B cell (primary cell): Measurements from ENCODE around the gene SUSD3. TPM values are rescaled to one million over a fixed set of nuclear protein-coding genes. Genes with fewer than 3 reads are reported as not detected.
"Not testable (repeated sequence)": the region's sequence is repeated elsewhere in the genome, so short reads cannot be mapped to it uniquely, and the experiment has no call there.

Source experiments
- ATAC-seq: fragments of 200-7000 bp; cut with Tn5 transposase; one replicate; pipeline ENCODE4 v1.10.0; 2021; ENCODE audit warnings: low read depth, mild to moderate bottlenecking, moderate number of reproducible peaks, moderate library complexity
- CTCF ChIA-PET: fragments of 350-600 bp; sonication (Branson Sonifier 250); formaldehyde crosslinking; loops from one replicate; lab custom pipeline; 2021; ENCODE audit warnings: antibody characterized with exemption, inconsistent platforms; lab: Charles Lee
- POLR2A ChIA-PET: fragments of 350-600 bp; sonication (Branson Sonifier 250); formaldehyde crosslinking; loops from one replicate; lab custom pipeline; 2021; ENCODE audit warnings: antibody characterized with exemption; lab: Charles Lee
- DNase-seq: peaks from one replicate; pipeline ENCODE4 v3.0.0; 2013
- H2AFZ ChIP-seq: 2 replicates; pipeline ENCODE4 v1.6.1; 2012; ENCODE audit warnings: mild to moderate bottlenecking, low read depth, low read length; ENCODE audit not compliant: insufficient read depth, poor library complexity, severe bottlenecking
- H3K27ac ChIP-seq, 2 donors: 1 replicate in 1 of 2; 2 replicates in 1 of 2; pipeline ENCODE4 v1.5.1; 2012 to 2013; ENCODE audit warnings: low read length in 2 of 2, mild to moderate bottlenecking in 2 of 2, moderate library complexity in 1 of 2
- H3K27me3 ChIP-seq, 4 experiments: fragments of 200-600 bp in 1 of 4; sonication (generic) in 1 of 4; replicated peaks in 1 of 4; 1 replicate in 2 of 4; 2 replicates in 2 of 4; pipeline versions ENCODE4 v1.6.1 to v1.7.0; 2013 to 2016; ENCODE audit warnings: low read length in 3 of 4, mild to moderate bottlenecking in 2 of 4, mixed read lengths in 1 of 4, moderate library complexity in 1 of 4; ENCODE audit not compliant: insufficient read depth in 4 of 4, control insufficient read depth in 3 of 4; ENCODE audit errors: control extremely low read depth in 1 of 4
- H3K36me3 ChIP-seq, 2 experiments: replicated peaks in 1 of 2; 1 replicate in 1 of 2; 2 replicates in 1 of 2; pipeline versions ENCODE4 v1.6.1 to v1.7.1; 2013; ENCODE audit warnings: low read length in 1 of 2; ENCODE audit not compliant: insufficient read depth in 2 of 2, control insufficient read depth in 1 of 2; ENCODE audit errors: control extremely low read depth in 1 of 2, extremely low read depth in 1 of 2
- H3K4me1 ChIP-seq, 2 donors: fragments of 200-600 bp in 1 of 2; sonication (generic) in 1 of 2; 1 replicate in 1 of 2; 2 replicates in 1 of 2; pipeline versions ENCODE4 v1.5.1 to v1.6.1; 2013 to 2017; ENCODE audit warnings: low read length in 2 of 2; ENCODE audit not compliant: control insufficient read depth in 2 of 2, insufficient read depth in 2 of 2
- H3K4me2 ChIP-seq: replicated peaks from 2 replicates; pipeline ENCODE3; 2012; ENCODE audit warnings: mild to moderate bottlenecking, low read depth, low read length; ENCODE audit not compliant: poor library complexity, severe bottlenecking
- H3K4me3 ChIP-seq, 5 experiments: fragments of 200-600 bp in 1 of 5; sonication (generic) in 1 of 5; 1 replicate in 3 of 5; 2 replicates in 2 of 5; pipeline versions ENCODE4 v1.5.1 to v1.7.0; 2011 to 2016; ENCODE audit warnings: low read length in 4 of 5, mild to moderate bottlenecking in 4 of 5, low read depth in 2 of 5, control low read depth in 1 of 5, moderate library complexity in 1 of 5; ENCODE audit not compliant: insufficient read depth in 1 of 5; ENCODE audit errors: control extremely low read depth in 1 of 5, extremely low read depth in 1 of 5
- H3K79me2 ChIP-seq: fragments of 200-600 bp; sonication (generic); one replicate; pipeline ENCODE4 v1.6.0; 2016; ENCODE audit warnings: low read length; ENCODE audit not compliant: control insufficient read depth, insufficient read depth
- H3K9ac ChIP-seq: fragments of 200-600 bp; sonication (generic); 2 replicates; pipeline ENCODE4 v1.6.1; 2017; ENCODE audit warnings: mild to moderate bottlenecking, low read length, moderate library complexity
- H3K9me3 ChIP-seq, 3 donors: one replicate each; pipeline versions ENCODE4 v1.6.1 to v1.7.1; 2013; ENCODE audit warnings: low read length in 2 of 3; ENCODE audit not compliant: control insufficient read depth in 2 of 3, insufficient read depth in 1 of 3; ENCODE audit errors: control extremely low read depth in 1 of 3
- H4K20me1 ChIP-seq: 2 replicates; pipeline ENCODE4 v1.6.0; 2012; ENCODE audit warnings: mild to moderate bottlenecking, low read length; ENCODE audit not compliant: insufficient read depth, control insufficient read depth, poor library complexity, severe bottlenecking
- H3K27ac Mint-ChIP-seq: one replicate; pipeline ENCODE4 v1.8.0; 2021; ENCODE audit warnings: mixed read lengths
- H3K27me3 Mint-ChIP-seq: one replicate; pipeline ENCODE4 v1.8.0; 2021; ENCODE audit warnings: mixed read lengths
- H3K4me1 Mint-ChIP-seq: one replicate; pipeline ENCODE4 v1.8.0; 2021; ENCODE audit warnings: mixed read lengths
- H3K4me3 Mint-ChIP-seq: one replicate; pipeline ENCODE4 v1.8.0; 2021; ENCODE audit warnings: mixed read lengths
- H3K9me3 Mint-ChIP-seq: one replicate; pipeline ENCODE4 v1.8.0; 2022; ENCODE audit warnings: mixed read lengths; ENCODE audit not compliant: insufficient read depth
- CTCF ChIP-seq: fragments of 200-600 bp; IDR thresholded peaks from one replicate; pipeline ENCODE4 v1.8.0; 2022; ENCODE audit warnings: antibody characterized with exemption, mild to moderate bottlenecking
- EZH2 ChIP-seq: IDR thresholded peaks from 2 replicates; pipeline ENCODE4 v1.6.1; 2012; ENCODE audit warnings: borderline replicate concordance, low read depth, mild to moderate bottlenecking, moderate library complexity, low read length; ENCODE audit not compliant: insufficient read depth, poor library complexity, severe bottlenecking
- WGBS: methylation state at CpG from one replicate; pipeline ENCODE4 v1.1.5; 2013; ENCODE audit warnings: missing lambda C conversion rate; ENCODE audit not compliant: insufficient coverage; 5-methylcytosine and 5-hydroxymethylcytosine counted together
- intact Hi-C: fragments of 100-400 bp; cut with micrococcal nuclease; formaldehyde crosslinking; loops from one replicate; pipeline ENCODE4 v1.10.0; 2022
- polyA plus RNA-seq: library from polyadenylated mRNA; depleted of rRNA; stranded (reverse); fragments of >200 nt; gene quantifications from 2 replicates; pipeline ENCODE4 v1.2.3, GENCODE V29; 2012
- total RNA-seq, 2 donors: library from RNA; stranded (reverse); fragments of 120-200 nt in 1 of 2; gene quantifications; 1 replicate in 1 of 2; 2 replicates in 1 of 2; pipeline versions ENCODE4 v1.2.3 to v1.2.4, GENCODE V29; 2013 to 2022

The SUSD3 gene
- total and polyA plus RNA-seq, 2 donors (not counting 1 experiment from before 2014, with no cell fraction given), result 41.0 to 85.0 TPM

DNA sequence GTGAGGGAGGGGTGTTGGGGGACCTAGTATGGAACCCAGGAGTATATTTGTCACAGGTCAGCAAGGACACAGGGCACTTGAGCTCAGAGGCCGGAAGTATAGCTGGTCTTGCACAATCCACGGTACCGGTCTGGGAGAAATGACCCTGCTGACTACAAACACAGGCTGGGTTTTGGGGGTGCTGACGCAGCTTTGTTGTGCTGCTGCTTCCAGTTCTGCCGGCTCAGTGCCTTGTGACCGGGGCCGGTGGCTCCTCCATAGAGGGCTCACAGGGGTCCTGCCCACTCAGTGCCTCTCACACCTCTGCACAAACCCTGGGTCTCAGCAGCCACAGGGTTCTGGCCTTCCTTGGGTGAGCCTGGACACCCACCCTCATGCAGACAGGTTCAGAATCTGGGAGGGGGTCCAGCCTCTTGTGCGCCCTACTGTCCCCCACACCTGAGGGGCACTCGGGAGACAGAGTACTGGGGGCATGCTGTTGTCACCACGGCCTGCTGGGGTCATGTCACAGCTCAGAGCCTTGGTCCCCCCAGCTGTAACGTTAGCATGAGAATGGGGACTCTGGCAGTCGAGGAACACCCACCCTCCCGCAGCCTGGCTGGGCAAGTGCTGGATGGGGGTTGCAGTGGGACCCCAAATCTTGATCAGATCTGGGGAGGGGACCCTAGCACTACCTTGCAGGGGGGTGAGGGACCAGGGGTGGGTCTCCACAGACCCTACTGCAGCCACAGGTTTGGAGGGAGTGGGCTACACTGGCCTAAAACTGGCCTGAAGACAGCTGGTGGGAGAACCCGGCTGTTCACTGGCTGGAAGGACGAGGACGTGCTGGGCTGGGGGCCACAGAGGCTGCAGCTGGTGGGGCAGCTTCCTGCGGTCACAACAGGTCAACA lies 57.8 kb downstream of the SUSD3 start:
- Histone ChIP-seq H3K4me2 (no peak overlapping the region), H3K27me3 (no peaks in the 10 kb centered on the region), H3K79me2 (no peaks in the 10 kb centered on the region), H2AFZ (no peak overlapping the region), H3K4me3 (no peak overlapping the region), H3K9me3 (no peaks in the 10 kb centered on the region), H4K20me1 (no peaks in the 10 kb centered on the region), H3K36me3 (peaks cover 0 to 9% of the 10 kb centered on the region in 2 experiments), H3K4me1 (peaks cover 20 to 27% of the 10 kb centered on the region in 2 donors), H3K9ac (no peak overlapping the region), H3K27ac (no peak overlapping the region)
- no peak overlapping the region for H3K27ac Mint-ChIP-seq
- intact Hi-C loops, result no loop called here
- DNase-seq, result no peak
- peaks cover 20% of the 10 kb centered on the region for H3K4me1 Mint-ChIP-seq
- H3K4me3 Mint-ChIP-seq, result no peak overlapping the region
- no peaks in the 10 kb centered on the region for H3K9me3 Mint-ChIP-seq
- ChIA-PET CTCF (interaction anchor here (4.9 kb wide), 1 partner anchor 7 kb away, joined by 53 read pairs; no protein-coding TSS in a partner anchor), POLR2A (no interaction called here)
- whole genome bisulfite sequencing, result 74% methylated on average over 16 of the region's 17 CpGs
- ATAC-seq, result no peak
- no peaks in the 10 kb centered on the region for H3K27me3 Mint-ChIP-seq
- TF ChIP-seq EZH2 (no peak), CTCF (no peak)

DNA sequence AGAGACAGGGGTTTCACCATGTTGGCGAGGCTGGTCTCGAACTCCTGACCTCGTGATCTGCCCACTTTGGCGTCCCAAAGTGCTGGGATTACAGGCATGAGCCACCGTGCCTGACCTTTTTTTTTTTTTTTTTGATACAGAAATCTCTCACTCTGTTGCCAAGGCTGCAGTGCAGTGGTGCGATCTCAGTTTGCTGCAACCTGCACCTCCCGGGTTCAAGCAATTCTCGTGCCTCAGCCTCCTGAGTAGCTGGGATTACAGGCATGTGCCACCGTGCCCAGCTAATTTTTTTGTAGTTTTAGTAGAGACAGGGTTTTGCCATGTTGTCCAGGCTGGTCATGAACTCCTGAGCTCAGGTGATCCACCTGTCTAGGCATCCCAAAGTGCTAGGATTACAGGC lies 59.0 kb downstream of the SUSD3 start:
- H4K20me1 ChIP-seq, H3K9ac ChIP-seq, H3K27ac Mint-ChIP-seq, H3K27ac ChIP-seq, H3K9me3 ChIP-seq, intact Hi-C loops, H3K79me2 ChIP-seq, H3K4me3 ChIP-seq, POLR2A ChIA-PET, H3K27me3 ChIP-seq, H3K27me3 Mint-ChIP-seq, H2AFZ ChIP-seq, DNase-seq, ATAC-seq, H3K9me3 Mint-ChIP-seq, H3K4me2 ChIP-seq, H3K4me3 Mint-ChIP-seq, H3K36me3 ChIP-seq: not testable (repeated sequence)
- 97% methylated on average over 8 of the region's 9 CpGs for WGBS
- peaks cover 19% of the 10 kb centered on the region for H3K4me1 Mint-ChIP-seq
- peaks cover 13 to 20% of the 10 kb centered on the region in 2 donors for H3K4me1 ChIP-seq
- CTCF ChIA-PET, result interaction anchor here (0.7 to 4.9 kb wide), 2 partner anchors 8 to 62 kb away, joined by 4 to 53 read pairs; no protein-coding TSS in a partner anchor
